Activated CD4-positive, alpha-beta T cell treated with anti-CD3 and anti-CD28 coated beads, Interleukin-2, Interleukin-4, amounts not matched to agents 100 ng/mL and 50 ng/mL, durations not matched to agents 16 hours and 8 hours (primary cell): ENCODE results near the gene MAP1LC3B.

Experiments used
- DNase-seq: peaks from one replicate; pipeline ENCODE4 v3.0.0-alpha.2; 2020; ENCODE audit warnings: low spot score

The MAP1LC3B gene

GRCh38 chr16:87409781-87410180 lies 17.6 kb downstream of the MAP1LC3B start:
- DNase-seq = no peak

- no peak for DNase-seq
Observed at GRCh38 chr16:87410530-87410929, 18.4 kb downstream of the MAP1LC3B start.

DNA sequence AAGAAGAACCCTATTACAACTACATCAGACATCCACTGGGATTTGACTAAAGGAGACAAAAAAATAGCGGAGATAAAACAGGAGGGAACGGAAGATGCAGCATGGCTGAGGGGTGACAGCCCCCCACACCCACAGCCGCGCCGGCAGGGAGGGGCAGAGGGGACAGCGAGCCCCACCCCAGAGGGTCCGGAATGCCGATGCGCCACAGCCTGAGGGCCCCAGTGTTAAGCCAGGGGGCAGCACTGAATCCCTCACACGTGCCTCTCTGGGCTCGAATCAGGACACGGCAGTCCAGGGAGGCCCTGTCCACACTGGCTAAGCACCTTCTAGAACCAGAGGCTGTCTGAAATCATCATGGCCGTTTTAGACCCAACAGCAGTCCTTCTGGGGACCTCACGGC lies 18.8 kb downstream of the MAP1LC3B start:
- no peak for DNase-seq

- DNase-seq = no peak
Observed at GRCh38 chr16:87411375-87412271, 19.5 kb downstream of the MAP1LC3B start.

- DNase-seq = no peak
Observed at GRCh38 chr16:87412371-87412995, 20.3 kb downstream of the MAP1LC3B start.

DNA sequence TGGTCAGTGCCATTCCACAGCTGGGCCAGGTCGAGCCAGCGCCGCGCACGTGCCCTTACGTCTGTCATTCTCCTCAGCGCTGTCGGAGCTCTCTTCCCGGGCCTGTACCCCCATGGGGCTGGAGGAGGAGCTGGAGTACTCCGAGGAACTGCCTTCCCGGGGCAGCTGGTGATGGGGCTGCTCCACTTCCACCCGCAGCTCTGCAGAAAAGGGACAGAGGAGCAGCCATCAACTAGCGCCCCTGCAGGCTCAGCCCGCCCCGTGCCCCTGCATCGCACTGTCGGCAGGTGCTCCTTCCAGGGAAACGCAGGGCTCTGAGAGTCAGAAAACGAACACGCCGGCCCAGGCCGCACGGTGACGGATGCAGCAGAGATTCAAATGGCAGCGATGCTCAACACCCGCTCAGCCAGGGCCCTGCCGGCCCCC lies 20.9 kb downstream of the MAP1LC3B start:
- no peak for DNase-seq

GRCh38 chr16:87414251-87414680 lies 22.1 kb downstream of the MAP1LC3B start:
- DNase-seq = peak; percentile 49

DNA sequence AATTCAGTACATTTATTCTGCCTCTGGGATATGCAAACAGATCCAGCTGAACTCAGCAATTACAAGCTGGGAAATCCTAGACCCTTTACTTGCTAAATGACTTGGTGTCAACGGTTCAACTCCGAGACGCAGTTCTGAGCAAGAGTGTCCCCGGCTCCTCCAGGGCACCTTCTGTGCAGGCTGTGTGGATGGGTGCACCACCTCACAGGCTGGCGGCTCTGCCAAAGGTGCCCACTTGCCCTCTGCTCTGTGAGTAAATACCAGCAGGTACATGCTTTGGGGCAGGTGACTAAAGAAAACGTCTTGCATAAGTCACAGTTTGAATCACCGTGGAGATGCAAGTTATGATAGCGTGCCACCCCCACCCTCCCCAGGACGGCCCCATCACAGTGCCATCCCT lies 23.3 kb downstream of the MAP1LC3B start:
- no peak for DNase-seq

DNA sequence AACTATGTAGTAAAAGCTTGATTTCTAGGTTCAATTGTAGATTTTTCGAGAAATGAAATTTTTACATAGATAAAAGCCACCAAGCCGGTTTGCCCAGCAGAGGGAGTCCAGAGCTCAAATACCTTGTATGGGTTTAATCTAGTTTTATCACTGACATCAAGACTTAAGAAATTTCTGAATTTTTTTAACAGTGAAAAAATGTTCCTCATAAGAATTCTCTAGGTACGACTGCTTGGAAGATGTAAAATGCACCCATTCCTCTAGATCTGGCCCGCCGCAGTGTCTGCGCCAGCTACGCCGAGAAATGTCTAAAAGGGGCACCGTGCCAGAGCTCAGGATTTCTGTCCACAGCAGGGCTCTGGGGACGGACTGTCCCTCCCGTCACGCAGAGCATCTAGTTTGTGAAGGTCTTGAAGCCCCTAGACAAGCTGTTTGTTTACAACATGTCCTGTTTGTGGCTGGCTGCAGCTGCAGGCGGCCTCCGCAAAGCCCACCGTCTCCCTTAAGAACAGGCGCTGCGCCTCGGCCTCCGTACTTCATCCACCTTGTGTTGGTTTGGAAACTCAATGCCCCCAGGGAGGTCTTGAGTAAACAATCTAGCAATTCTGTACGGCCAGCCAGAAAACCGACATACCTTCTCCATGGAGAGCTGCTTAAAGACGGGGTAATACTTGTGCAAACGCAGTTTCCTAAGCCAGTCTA lies 24.8 kb downstream of the MAP1LC3B start:
- no peak for DNase-seq

DNA sequence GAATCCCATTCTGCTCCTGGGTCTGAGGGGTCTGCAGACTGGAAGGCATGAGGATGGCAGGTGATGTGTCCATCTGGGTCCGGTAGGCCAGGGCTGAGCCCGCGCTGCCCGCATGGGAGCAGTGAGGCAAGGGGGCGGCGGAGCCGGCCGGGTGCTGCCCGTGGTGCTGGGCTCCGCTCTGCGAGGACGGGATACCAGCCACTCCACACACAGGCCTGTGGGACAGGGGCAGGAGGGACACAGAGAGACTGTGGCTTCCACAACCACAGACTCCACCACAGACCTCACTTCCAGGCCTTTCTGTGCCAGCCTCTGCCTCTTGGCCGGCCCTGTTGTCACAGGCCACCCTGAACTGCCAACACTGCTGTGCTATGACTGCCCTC lies 25.4 kb downstream of the MAP1LC3B start:
- DNase-seq = no peak

GRCh38 chr16:87418216-87418615 lies 26.1 kb downstream of the MAP1LC3B start:
- DNase-seq = no peak

GRCh38 chr16:87418644-87419043 lies 26.5 kb downstream of the MAP1LC3B start:
- DNase-seq = no peak

- no peak for DNase-seq
Observed at GRCh38 chr16:87420026-87421002, 28.2 kb downstream of the MAP1LC3B start.

DNA sequence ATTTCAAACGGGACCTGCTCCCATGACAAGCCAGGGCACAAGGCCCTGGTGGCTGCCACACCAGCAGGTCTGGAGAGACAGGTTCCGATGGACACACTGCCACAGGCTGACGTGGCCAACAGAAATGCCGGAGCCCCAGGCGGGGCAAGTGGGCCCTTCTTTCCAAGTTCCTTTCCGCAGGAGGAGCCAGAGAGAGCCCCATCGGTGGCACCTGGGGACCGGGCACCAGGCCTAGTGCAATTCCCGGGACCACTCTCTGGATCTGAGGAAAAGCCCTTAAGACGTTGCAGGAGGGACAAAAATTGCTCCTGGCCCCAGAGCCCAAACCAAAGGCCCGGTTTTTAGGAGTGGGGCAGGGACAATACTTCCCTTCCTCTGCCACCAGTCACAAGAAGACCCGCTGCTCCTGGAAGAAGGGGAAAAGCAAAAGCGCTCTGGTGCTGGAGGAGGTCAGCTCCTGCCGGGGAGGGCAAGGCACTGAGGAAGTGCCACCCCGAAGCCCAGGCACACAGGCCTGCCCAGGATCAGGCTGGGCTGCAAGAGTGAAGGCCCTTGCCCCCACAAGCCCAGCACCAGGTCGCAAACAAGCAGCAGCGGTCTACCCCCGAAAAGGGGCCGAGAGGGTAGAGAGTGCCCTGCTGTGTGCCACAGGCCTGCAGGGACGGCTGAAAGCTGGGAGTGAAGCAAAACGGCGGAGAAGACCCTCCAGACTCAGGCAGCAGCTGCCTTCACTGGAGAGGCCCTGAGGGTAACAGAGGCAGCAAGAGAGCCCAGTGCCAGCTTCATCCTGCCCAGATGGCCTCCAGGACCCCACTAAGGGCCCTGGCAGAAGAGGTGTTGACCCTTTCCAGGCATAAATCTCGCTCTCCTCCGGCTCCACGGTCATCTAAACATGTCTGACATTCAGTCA lies 29.1 kb downstream of the MAP1LC3B start:
- DNase-seq = no peak

GRCh38 chr16:87422106-87422505 lies 30.0 kb downstream of the MAP1LC3B start:
- DNase-seq = no peak

GRCh38 chr16:87423429-87423828 lies 31.3 kb downstream of the MAP1LC3B start:
- no peak for DNase-seq

DNA sequence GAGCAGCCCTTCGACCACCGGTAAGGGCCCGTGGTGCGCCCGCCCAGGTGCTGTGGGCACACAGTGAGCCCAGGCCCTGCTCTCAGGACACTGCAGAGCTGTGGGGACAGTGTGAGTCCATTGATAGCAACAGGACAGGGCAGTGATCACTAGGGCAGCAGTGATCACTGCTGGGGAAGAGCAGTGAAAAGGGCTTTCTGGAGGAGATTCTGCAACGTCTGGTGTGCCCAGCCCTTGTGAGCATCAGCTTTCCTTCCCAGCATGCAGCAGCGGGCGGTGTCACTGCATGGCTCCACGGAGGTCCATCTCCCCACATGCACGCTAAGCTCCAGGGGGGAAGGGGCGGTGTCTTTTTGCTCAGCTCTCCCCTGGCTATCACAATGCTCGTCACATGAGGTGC lies 32.1 kb downstream of the MAP1LC3B start:
- DNase-seq = no peak

DNA sequence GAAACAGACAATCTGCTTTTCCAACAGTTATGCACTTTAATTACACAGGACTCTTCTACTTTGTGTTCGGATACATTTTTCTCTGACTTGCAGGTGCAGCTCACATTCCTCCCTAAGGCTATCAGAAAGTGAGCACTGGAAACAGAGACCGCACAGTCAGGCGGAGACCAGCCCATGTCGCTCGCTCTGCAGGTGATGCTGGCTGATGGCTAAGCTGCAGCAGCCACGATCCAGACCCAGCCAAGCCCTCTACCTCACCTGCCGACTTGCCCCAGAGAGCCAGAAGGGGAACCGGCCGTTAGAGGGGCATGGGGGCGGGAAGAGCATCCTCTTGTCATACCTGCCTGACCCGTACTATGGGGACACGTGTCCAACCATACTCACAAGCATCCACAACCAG lies 33.8 kb downstream of the MAP1LC3B start:
- no peak for DNase-seq

DNA sequence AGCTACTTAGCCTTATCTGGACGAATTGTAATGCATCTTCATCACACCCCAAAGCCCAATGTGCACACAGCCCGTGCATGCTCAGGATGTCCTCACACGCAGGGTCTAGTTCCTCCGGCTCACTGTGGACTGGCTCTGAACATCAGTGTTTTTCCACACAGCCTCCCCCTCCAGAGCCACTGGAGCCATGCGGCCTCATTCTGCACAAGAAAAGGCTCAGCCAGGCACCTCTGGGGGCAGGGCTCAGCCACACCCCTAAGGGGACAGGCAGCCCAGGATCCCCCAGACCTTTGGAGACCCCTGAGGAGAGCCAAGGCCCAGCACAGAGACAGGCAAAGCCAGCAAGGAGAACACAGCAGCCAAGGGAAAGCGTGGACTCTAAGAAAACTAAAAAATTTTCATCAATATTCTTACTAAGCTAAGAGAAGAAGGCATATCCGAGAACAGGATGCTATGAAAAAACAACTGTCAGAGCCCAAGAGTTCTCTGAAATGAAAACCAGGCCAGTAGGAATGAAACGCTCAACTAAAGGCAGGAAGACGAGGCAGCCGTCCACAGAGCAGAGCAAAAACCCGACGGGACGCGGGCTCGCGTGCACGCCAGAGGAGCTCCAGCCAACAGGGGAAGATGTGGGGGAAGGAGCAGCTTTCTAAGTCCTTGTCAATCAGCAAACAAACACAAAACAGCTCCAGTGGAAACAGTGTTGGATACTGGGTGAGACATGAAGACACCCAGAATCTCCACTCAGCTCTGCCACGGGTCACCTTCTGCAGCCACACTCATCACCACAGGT lies 34.5 kb downstream of the MAP1LC3B start:
- DNase-seq = no peak

GRCh38 chr16:87431926-87432325 lies 39.8 kb downstream of the MAP1LC3B start:
- no peak for DNase-seq
